MCF 10A (cell line): ENCODE results near the gene SPSB1. TPM values are rescaled to one million over a fixed set of nuclear protein-coding genes. Genes with fewer than 3 reads are reported as not detected.

Source experiments
- Bru-seq: library from RNA; stranded (reverse); fragments of 400-500 nt; gene quantifications from one replicate; lab custom pipeline; 2021; lab: Mats Ljungman, UMichigan
- BruChase-seq, 2 experiments: library from RNA; stranded (reverse); fragments of 400-500 nt; gene quantifications; one replicate each; lab custom pipeline; 2021; lab: Mats Ljungman, UMichigan
- BruUV-seq: library from RNA; stranded (reverse); fragments of 400-500 nt; replicated peaks from 2 replicates; lab custom pipeline; 2021; lab: Mats Ljungman, UMichigan
- CTCF ChIA-PET: fragments of 300-600 bp; sonication (Branson Sonifier 250); formaldehyde crosslinking; extraction: SDS; loops from one replicate; lab custom pipeline; 2021; ENCODE audit warnings: antibody characterized with exemption, inconsistent platforms; lab: Yijun Ruan, JAX
- POLR2A ChIA-PET: fragments of 300-600, 350-650 bp; sonication (Branson Sonifier 250); formaldehyde crosslinking; extraction: SDS; loops from one replicate; lab custom pipeline; 2020; ENCODE audit warnings: antibody characterized with exemption, inconsistent platforms; lab: Yijun Ruan, JAX
- DNase-seq: peaks from one replicate; pipeline ENCODE4 v3.0.0-alpha.2; 2018; ENCODE audit not compliant: unreplicated experiment
- H3K27ac Mint-ChIP-seq: one replicate; pipeline ENCODE4 v1.8.0; 2022; ENCODE audit warnings: mild to moderate bottlenecking, low read depth, mixed read lengths; ENCODE audit not compliant: unreplicated experiment
- H3K27me3 Mint-ChIP-seq: one replicate; pipeline ENCODE4 v1.8.0; 2022; ENCODE audit warnings: mixed read lengths; ENCODE audit not compliant: insufficient read depth, unreplicated experiment
- H3K36me3 Mint-ChIP-seq: one replicate; pipeline ENCODE4 v1.8.0; 2022; ENCODE audit warnings: mild to moderate bottlenecking, moderate library complexity, mixed read lengths; ENCODE audit not compliant: insufficient read depth, unreplicated experiment
- H3K4me1 Mint-ChIP-seq: one replicate; pipeline ENCODE4 v1.8.0; 2022; ENCODE audit warnings: mixed read lengths; ENCODE audit not compliant: insufficient read depth, unreplicated experiment
- H3K4me3 Mint-ChIP-seq: one replicate; pipeline ENCODE4 v1.8.0; 2022; ENCODE audit warnings: mild to moderate bottlenecking, moderate library complexity, mixed read lengths; ENCODE audit not compliant: unreplicated experiment
- H3K9me3 Mint-ChIP-seq: one replicate; pipeline ENCODE4 v1.8.0; 2022; ENCODE audit warnings: mixed read lengths; ENCODE audit not compliant: unreplicated experiment
- CTCF ChIP-seq: fragments of 200-600 bp; IDR thresholded peaks from one replicate; pipeline ENCODE4 v1.8.0; 2022; ENCODE audit warnings: antibody characterized with exemption, mild to moderate bottlenecking; ENCODE audit not compliant: unreplicated experiment
- intact Hi-C: fragments of 100-400 bp; cut with micrococcal nuclease; formaldehyde crosslinking; loops from 2 replicates; pipeline ENCODE4 v1.14.1; 2022
- long read RNA-seq: library from polyadenylated mRNA; stranded (forward); transcript quantifications from one replicate; pipeline ENCODE4 v2.0.0, GENCODE V29; 2022
- total RNA-seq: library from RNA; stranded (reverse); gene quantifications from 2 replicates; pipeline ENCODE4 v1.2.3, GENCODE V29; 2022

Gene SPSB1
- total RNA-seq (8.2 and 16.2 TPM in 2 replicates), Bru-seq, nascent RNA (percentile 65 among the genes with signal in this experiment), BruChase-seq, experiment 1, labeled RNA remaining after a 6-hour chase (percentile 57 among the genes with signal in this experiment), BruChase-seq, experiment 2, labeled RNA remaining after a 2-hour chase (percentile 59 among the genes with signal in this experiment)
- long read RNA-seq, transcript SPSB1-201 (3 exons, 3,120 nt), result major isoform, 8 of 11 reads
- long read RNA-seq, partial matches to known transcripts, result 0 of 11 reads
- long read RNA-seq, other reads (novel, unspliced or antisense), result 2 of 11 reads

DNA sequence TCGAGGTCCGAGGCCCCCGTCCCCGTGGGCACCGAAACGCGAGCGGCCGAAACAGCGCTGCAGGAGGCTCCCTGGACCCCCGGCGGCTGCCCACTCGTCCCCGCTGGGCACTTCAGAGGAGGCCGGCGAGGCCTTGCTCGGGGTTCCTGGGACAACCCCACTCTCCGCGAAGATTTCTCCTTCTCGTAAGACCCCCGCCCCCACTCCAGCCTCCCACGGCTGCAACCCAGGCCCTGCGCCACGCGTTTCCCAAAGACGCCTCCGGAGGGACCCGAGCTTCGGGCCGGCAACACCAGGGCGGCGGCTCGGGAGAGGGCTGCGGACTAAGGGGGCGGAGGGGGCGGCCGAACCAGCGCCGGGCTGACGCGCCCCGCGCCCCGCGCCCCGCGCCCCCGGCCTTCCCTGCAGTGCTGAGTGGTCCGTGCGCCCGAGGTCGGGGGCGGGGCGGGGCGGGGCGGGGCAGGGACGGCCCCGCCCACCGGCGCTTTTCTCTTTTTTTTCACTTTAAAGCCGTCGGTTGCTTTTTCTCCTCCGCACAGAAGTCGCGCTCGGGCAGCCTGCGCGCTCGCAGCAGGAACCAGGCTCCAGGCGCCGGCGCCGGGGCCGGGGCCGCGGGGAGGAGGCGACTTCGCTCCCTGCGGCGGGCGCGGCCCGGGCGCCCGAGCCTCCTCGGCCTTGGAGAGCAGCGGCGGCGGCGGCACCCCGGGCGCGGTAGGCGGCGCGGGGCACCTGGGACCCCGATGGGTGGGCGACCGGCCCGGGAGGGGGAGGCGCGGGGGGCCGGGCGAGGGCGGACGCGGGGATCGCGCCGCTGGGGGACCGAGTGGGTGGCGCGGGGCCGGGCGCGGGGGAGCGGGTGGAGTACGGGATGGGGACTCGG, at the start of gene SPSB1:
Gene SPSB1 (plus strand): TSS at position 534 of the 880 bp plus-strand sequence. CDS start 62,998 bp downstream, outside the sequence.
- Mint-ChIP-seq H3K27ac (no peak within 1 kb of the TSS), H3K9me3 (no peaks in the 10 kb centered on the region), H3K36me3 (no peaks in the 10 kb centered on the region), H3K27me3 (no peaks in the 10 kb centered on the region), H3K4me1 (no peaks in the 10 kb centered on the region), H3K4me3 (peak within 1 kb of the TSS; percentile 60)
- POLR2A ChIA-PET, result interaction anchor here (0.6 to 4.4 kb wide), 7 partner anchors 16 to 199 kb away, joined by 3 to 32 read pairs (median 4); no protein-coding TSS in a partner anchor
- no TSS peak for BruUV-seq
- peak; percentile 19 for TF ChIP-seq CTCF
- CTCF ChIA-PET, result interaction anchor here (0.7 to 1.3 kb wide), 5 partner anchors 147 to 281 kb away, joined by 3 to 4 read pairs (median 3); no protein-coding TSS in a partner anchor
- intact Hi-C loops, result loop anchor here (5.0 to 10.0 kb wide), 2 partner anchors 62 to 180 kb away; no protein-coding TSS in a partner anchor
- peak; percentile 70 for DNase-seq

DNA sequence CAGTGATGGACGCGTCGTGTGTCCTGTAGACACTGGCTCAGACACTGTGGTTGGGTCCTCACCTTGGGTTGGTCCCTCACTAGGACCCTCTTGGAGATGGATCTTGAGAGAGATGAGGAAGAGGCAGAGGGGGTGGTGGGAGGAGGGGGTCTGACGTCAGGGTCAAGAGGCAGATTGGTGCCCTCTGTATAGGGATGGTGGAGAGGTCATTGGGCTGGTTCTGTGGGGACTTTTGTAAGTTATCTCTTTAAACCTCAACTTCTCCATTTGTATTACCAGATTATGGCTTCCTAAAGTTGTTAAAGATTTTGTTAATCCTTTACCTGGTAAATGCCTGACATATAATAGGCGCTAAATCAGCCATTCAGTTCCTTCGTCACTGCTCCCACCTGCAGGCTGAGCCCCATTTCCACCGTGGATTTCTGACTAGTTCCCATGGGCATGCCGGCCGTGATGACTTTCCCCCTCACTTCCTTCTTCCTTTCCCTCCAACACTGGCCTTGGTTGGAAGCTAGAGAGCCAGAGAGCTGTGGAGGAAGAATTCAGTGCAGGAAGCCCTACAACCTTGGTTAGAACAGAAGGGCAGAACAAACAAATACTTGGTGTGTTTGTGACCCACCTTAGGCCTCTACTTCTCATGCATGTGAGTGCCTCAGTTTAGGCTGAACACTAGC, 49.5 kb upstream of the SPSB1 start:
- Mint-ChIP-seq H3K27me3 (no peaks in the 10 kb centered on the region), H3K4me1 (peaks cover 30% of the 10 kb centered on the region), H3K27ac (peak overlapping the region; percentile 79), H3K36me3 (peaks cover 9% of the 10 kb centered on the region), H3K9me3 (no peaks in the 10 kb centered on the region), H3K4me3 (no peak overlapping the region)
- POLR2A ChIA-PET, result interaction anchor here (0.7 to 0.9 kb wide), 2 partner anchors 9 to 68 kb away, joined by 3 read pairs; partner anchors contain the start of gene H6PD
- DNase-seq, result no peak
- TF ChIP-seq CTCF, result no peak
- no TSS peak for BruUV-seq
- intact Hi-C loops, result no loop called here
- CTCF ChIA-PET, result interaction anchor here (0.6 to 0.9 kb wide), 2 partner anchors 9 to 132 kb away, joined by 3 to 4 read pairs; no protein-coding TSS in a partner anchor

GRCh38 chr1:9244501-9245229, 48.0 kb upstream of the SPSB1 start:
- Mint-ChIP-seq H3K27me3 (no peaks in the 10 kb centered on the region), H3K4me3 (no peak overlapping the region), H3K27ac (no peak overlapping the region), H3K4me1 (peaks cover 22% of the 10 kb centered on the region), H3K36me3 (peaks cover 4% of the 10 kb centered on the region), H3K9me3 (no peaks in the 10 kb centered on the region)
- POLR2A ChIA-PET, result interaction anchor here (1.2 kb wide), 1 partner anchor 22 kb away, joined by 4 read pairs; no protein-coding TSS in a partner anchor
- BruUV-seq, result no TSS peak
- CTCF ChIA-PET, result interaction anchor here (0.6 to 1.0 kb wide), 4 partner anchors 10 to 251 kb away, joined by 3 to 4 read pairs (median 3); no protein-coding TSS in a partner anchor
- TF ChIP-seq CTCF, result no peak
- no peak for DNase-seq
- intact Hi-C loops, result no loop called here
